Effector memory CD4-positive, alpha-beta T cell (primary cell): ENCODE results near the gene NR2F1.

Source experiments
- DNase-seq, 3 donors: peaks; one replicate each; pipeline ENCODE4 v3.0.0-alpha.2; 2020
- H3K27ac ChIP-seq: 2 replicates; pipeline ENCODE4 v1.7.0; 2013; ENCODE audit warnings: mild to moderate bottlenecking, low read length, moderate library complexity; ENCODE audit not compliant: insufficient read depth, poor library complexity, severe bottlenecking
- H3K27me3 ChIP-seq: replicated peaks from 2 replicates; pipeline ENCODE4 v1.7.0; 2013; ENCODE audit warnings: mild to moderate bottlenecking, low read length; ENCODE audit not compliant: insufficient read depth, control insufficient read depth, poor library complexity, severe bottlenecking
- H3K36me3 ChIP-seq: 2 replicates; pipeline ENCODE4 v1.7.0; 2013; ENCODE audit warnings: mild to moderate bottlenecking, low read length, moderate library complexity; ENCODE audit not compliant: control insufficient read depth, insufficient read depth
- H3K4me1 ChIP-seq: 2 replicates; pipeline ENCODE4 v1.7.0; 2013; ENCODE audit warnings: low read length, mild to moderate bottlenecking; ENCODE audit not compliant: control insufficient read depth, insufficient read depth, poor library complexity, severe bottlenecking
- H3K4me3 ChIP-seq: 2 replicates; pipeline ENCODE4 v1.7.0; 2013; ENCODE audit warnings: low read length, low read depth, mild to moderate bottlenecking; ENCODE audit not compliant: insufficient read depth, poor library complexity, severe bottlenecking
- H3K9me3 ChIP-seq: 2 replicates; pipeline ENCODE4 v1.7.0; 2013; ENCODE audit warnings: mild to moderate bottlenecking, low read length, moderate library complexity; ENCODE audit not compliant: control insufficient read depth

NR2F1 gene

DNA sequence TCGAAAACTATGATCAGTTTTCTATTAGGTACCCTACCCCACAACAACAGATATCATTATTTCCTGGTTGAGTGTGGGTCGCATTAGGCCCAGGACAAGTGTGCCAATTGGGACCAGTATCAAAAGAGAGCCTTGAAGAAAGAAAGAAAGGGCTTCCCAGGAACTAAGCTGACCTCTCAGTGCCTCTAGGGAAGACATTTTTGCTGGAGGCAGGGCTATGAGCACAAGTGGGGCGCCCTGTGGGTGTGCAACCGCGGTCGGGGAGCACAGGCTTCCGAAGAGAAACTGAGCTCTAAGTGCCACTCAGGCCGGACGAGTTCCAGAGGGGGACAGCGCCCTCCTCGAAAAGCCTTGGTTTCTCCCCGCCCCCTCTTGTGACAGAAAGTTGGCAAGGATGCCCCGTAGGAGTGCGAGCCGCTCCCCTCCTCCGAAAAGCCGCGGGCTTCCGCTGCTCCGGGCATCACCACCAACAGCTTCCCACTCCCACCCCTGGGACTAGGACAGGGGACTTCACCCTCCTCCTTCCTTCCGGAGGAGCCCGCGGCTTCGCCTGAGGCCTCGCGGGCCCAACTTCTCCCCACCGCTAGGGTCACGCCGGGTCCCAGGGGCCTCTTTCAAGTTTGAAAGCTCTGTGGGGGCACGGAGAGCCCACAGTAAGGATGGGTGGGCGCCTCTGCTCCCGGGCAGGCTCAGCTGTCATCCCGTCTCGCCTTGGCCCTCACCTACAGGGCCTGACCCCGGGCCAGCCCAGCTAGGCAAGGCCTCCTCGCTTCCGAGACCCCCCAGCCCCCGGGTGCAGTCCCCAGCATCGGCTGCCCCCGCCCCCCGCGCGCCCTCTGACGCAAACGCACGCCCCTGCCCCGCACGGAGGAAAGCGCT, 4.0 kb upstream of the NR2F1 start:
- H3K4me1 ChIP-seq = peaks cover 42% of the 10 kb centered on the region
- no peaks in the 10 kb centered on the region for H3K9me3 ChIP-seq
- H3K4me3 ChIP-seq = peak overlapping the region; percentile 53
- H3K36me3 ChIP-seq = no peaks in the 10 kb centered on the region
- H3K27me3 ChIP-seq = peaks cover 76% of the 10 kb centered on the region
- H3K27ac ChIP-seq = no peak overlapping the region
- no peak for DNase-seq

DNA sequence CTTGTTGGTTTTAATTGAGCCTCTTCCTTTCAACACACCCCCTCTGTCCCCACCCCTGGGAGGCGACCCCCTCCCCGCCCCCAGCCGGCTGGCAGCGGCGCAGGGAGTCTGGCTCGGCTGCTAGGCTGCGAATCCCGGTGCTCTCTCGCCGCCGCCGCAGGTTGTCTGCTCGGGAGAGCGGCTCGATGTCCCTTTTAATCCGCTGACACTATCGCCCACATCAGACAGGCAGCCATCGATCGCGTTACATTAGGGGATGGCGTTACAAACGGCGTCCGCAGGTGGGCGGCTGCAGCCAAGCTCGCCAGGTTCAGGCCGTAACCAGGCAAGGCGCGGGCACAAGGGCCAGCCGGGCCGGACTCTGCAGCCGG, 3.3 kb upstream of the NR2F1 start:
- peak overlapping the region; percentile 53 for H3K4me3 ChIP-seq
- H3K27ac ChIP-seq = no peak overlapping the region
- H3K9me3 ChIP-seq = no peaks in the 10 kb centered on the region
- H3K4me1 ChIP-seq = peaks cover 42% of the 10 kb centered on the region
- peaks cover 71% of the 10 kb centered on the region for H3K27me3 ChIP-seq
- no peaks in the 10 kb centered on the region for H3K36me3 ChIP-seq
- DNase-seq = no peak

GRCh38 chr5:93580063-93580926, 2.7 kb upstream of the NR2F1 start:
- no peaks in the 10 kb centered on the region for H3K9me3 ChIP-seq
- peak overlapping the region; percentile 53 for H3K4me3 ChIP-seq
- no peak overlapping the region for H3K27ac ChIP-seq
- no peak for DNase-seq
- peaks cover 44% of the 10 kb centered on the region for H3K4me1 ChIP-seq
- no peaks in the 10 kb centered on the region for H3K36me3 ChIP-seq
- H3K27me3 ChIP-seq = peaks cover 67% of the 10 kb centered on the region

DNA sequence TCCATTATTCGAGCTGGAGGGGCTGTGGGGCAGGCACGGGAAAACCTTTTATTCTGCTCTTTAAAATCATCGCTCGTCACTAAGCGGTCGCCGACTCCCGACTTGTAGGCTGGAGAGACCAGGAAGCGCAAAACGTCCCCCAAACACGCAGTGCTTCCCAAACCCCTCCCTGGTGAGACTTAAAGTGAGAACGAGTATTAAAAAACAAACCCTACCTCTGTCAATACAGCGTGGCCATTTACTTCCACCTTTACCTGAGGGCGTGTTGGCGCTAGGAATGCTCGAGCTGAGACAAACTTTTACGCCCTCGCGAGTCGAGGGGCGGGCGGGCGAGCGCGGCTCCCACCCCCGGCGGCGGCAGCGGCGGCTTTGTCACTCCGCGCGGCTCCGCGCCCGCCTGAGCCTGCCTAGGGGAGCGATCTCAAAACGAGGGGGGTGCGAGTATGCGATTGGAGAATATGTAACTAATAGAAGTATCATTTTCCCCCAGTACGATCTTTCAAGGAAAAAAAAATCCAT, 2.0 kb upstream of the NR2F1 start, which contains the start of gene NR2F1-AS1:
Gene NR2F1-AS1 (minus strand): TSS at position 293 of the 519 bp plus-strand sequence.
- Histone ChIP-seq H3K9me3 (no peaks in the 10 kb centered on the region), H3K36me3 (no peaks in the 10 kb centered on the region), H3K4me1 (peaks cover 50% of the 10 kb centered on the region), H3K27ac (no peak within 1 kb of the TSS), H3K4me3 (peak within 1 kb of the TSS; percentile 53), H3K27me3 (peaks cover 70% of the 10 kb centered on the region)
- no peak for DNase-seq

- Histone ChIP-seq H3K9me3 (no peaks in the 10 kb centered on the region), H3K36me3 (no peaks in the 10 kb centered on the region), H3K4me1 (peaks cover 50% of the 10 kb centered on the region), H3K27me3 (peaks cover 79% of the 10 kb centered on the region), H3K27ac (no peak overlapping the region), H3K4me3 (no peak overlapping the region)
- DNase-seq = no peak
Observed at GRCh38 chr5:93582167-93582462, 907 bp upstream of the NR2F1 start.

- no peaks in the 10 kb centered on the region for H3K36me3 ChIP-seq
- no peak for DNase-seq
Observed at GRCh38 chr5:93583439-93583767, 381 bp downstream of the NR2F1 start.

GRCh38 chr5:93583768-93584595, 960 bp downstream of the NR2F1 start:
- Histone ChIP-seq H3K4me1 (peaks cover 46% of the 10 kb centered on the region), H3K27ac (no peak overlapping the region), H3K36me3 (no peaks in the 10 kb centered on the region), H3K27me3 (peaks cover 79% of the 10 kb centered on the region), H3K4me3 (no peak overlapping the region), H3K9me3 (no peaks in the 10 kb centered on the region)
- DNase-seq = no peak

More at GRCh38 chr5:93583439-93583767, 381 bp downstream of the NR2F1 start:
- no peaks in the 10 kb centered on the region for H3K9me3 ChIP-seq
- H3K4me3 ChIP-seq = no peak overlapping the region
- peaks cover 50% of the 10 kb centered on the region for H3K4me1 ChIP-seq
- peaks cover 81% of the 10 kb centered on the region for H3K27me3 ChIP-seq
- no peak overlapping the region for H3K27ac ChIP-seq

DNA sequence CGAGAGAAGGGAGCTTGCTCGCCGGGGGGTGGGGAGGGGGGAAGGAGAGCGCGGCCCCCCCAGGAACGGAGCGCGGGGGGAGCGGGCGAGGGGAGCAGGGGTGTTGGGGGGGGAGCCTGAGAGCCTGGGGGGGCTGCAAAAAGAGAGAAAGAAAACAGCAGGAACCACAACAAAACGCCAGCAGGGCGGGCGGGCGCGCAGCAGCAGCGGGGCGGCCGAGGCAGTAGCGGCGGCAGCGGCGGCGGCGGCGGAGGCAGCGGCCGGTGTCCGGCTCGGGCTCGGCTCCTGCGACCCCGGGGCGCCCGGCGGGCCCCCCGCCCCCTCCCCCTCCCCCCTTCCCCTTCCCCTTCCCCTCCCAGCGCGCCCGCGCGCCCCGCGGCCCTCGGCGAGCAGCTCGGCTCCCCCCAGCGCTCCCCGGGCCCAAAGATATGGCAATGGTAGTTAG, 1.6 kb downstream of the NR2F1 start:
- no peak for DNase-seq

GRCh38 chr5:93585041-93585766, 2.2 kb downstream of the NR2F1 start:
- no peak overlapping the region for H3K27ac ChIP-seq
- peaks cover 34% of the 10 kb centered on the region for H3K4me1 ChIP-seq

More for the DNA sequence above, 1.6 kb downstream of the NR2F1 start:
- no peak overlapping the region for H3K4me3 ChIP-seq
- no peaks in the 10 kb centered on the region for H3K9me3 ChIP-seq
- peaks cover 78% of the 10 kb centered on the region for H3K27me3 ChIP-seq
- H3K4me1 ChIP-seq = peaks cover 40% of the 10 kb centered on the region
- H3K36me3 ChIP-seq = no peaks in the 10 kb centered on the region
- no peak overlapping the region for H3K27ac ChIP-seq

More at GRCh38 chr5:93585041-93585766, 2.2 kb downstream of the NR2F1 start:
- Histone ChIP-seq H3K4me3 (no peak overlapping the region), H3K9me3 (no peaks in the 10 kb centered on the region), H3K27me3 (peaks cover 72% of the 10 kb centered on the region), H3K36me3 (no peaks in the 10 kb centered on the region)
- no peak for DNase-seq
